HepG2 (cell line): ENCODE results near the gene ERFL. TPM values are rescaled to one million over a fixed set of nuclear protein-coding genes. Genes with fewer than 3 reads are reported as not detected.

Experiments
- ATF5 ChIP-seq: sonication (generic); formaldehyde crosslinking; IDR thresholded peaks from 2 replicates; pipeline ENCODE4 v1.4.0; 2020; ENCODE audit warnings: mild to moderate bottlenecking, low read depth, missing genetic modification reagents
- BCLAF1 ChIP-seq: fragments of 450-650 bp; IDR thresholded peaks from 2 replicates; pipeline ENCODE4 v1.6.1; 2017; ENCODE audit warnings: mild to moderate bottlenecking
- EED ChIP-seq: sonication (generic); formaldehyde crosslinking; IDR thresholded peaks from 2 replicates; pipeline ENCODE4 v1.5.0; 2020; ENCODE audit warnings: mild to moderate bottlenecking, missing genetic modification reagents
- FOXO1 ChIP-seq: sonication (generic); formaldehyde crosslinking; IDR thresholded peaks from 2 replicates; pipeline ENCODE4 v1.4.0; 2020; ENCODE audit warnings: missing genetic modification reagents
- MEIS1 ChIP-seq: sonication (generic); formaldehyde crosslinking; IDR thresholded peaks from 2 replicates; pipeline ENCODE4 v1.9.0; 2021; ENCODE audit warnings: mild to moderate bottlenecking, missing genetic modification reagents, moderate library complexity, borderline replicate concordance
- PCBP2 ChIP-seq: fragments of 200-400 bp; formaldehyde crosslinking; optimal IDR thresholded peaks from 2 replicates; pipeline ENCODE3; 2018; ENCODE audit warnings: low read length, low read depth; ENCODE audit not compliant: poor library complexity, severe bottlenecking
- PHB2 ChIP-seq: fragments of 450-650 bp; IDR thresholded peaks from 2 replicates; pipeline ENCODE4 v1.6.1; 2018; ENCODE audit not compliant: partially characterized antibody
- RELA ChIP-seq: sonication (generic); formaldehyde crosslinking; IDR thresholded peaks from 2 replicates; pipeline ENCODE4 v1.4.0; 2020; ENCODE audit warnings: missing genetic modification reagents
- ZBTB26 ChIP-seq: IDR thresholded peaks from 2 replicates; pipeline ENCODE4 v1.6.1; 2016; ENCODE audit warnings: missing compliant biosample characterization, missing genetic modification reagents, borderline replicate concordance
- ZBTB38 ChIP-seq: sonication (generic); formaldehyde crosslinking; IDR thresholded peaks from 2 replicates; pipeline ENCODE4 v1.5.1; 2020; ENCODE audit warnings: mild to moderate bottlenecking, missing genetic modification reagents
- ZBTB49 ChIP-seq: sonication (generic); formaldehyde crosslinking; IDR thresholded peaks from 2 replicates; pipeline ENCODE4 v1.4.0; 2020; ENCODE audit warnings: missing genetic modification reagents, borderline replicate concordance
- ZNF496 ChIP-seq: sonication (generic); formaldehyde crosslinking; IDR thresholded peaks from 2 replicates; pipeline ENCODE4 v1.8.1; 2023; ENCODE audit warnings: mild to moderate bottlenecking, moderate library complexity, missing genetic modification reagents; ENCODE audit not compliant: insufficient replicate concordance
- ZNF556 ChIP-seq: sonication (generic); formaldehyde crosslinking; IDR thresholded peaks from 2 replicates; pipeline ENCODE4 v1.4.0; 2020; ENCODE audit warnings: mild to moderate bottlenecking, missing genetic modification reagents, borderline replicate concordance
- ZNF580 ChIP-seq: IDR thresholded peaks from 2 replicates; pipeline ENCODE4 v1.6.1; 2016; ENCODE audit warnings: low read depth, borderline replicate concordance
- ZNF607 ChIP-seq: sonication (generic); formaldehyde crosslinking; IDR thresholded peaks from 2 replicates; pipeline ENCODE4 v1.5.1; 2020; ENCODE audit warnings: missing genetic modification reagents, mild to moderate bottlenecking, borderline replicate concordance
- ZNF615 ChIP-seq: sonication (generic); formaldehyde crosslinking; IDR thresholded peaks from 2 replicates; pipeline ENCODE4 v1.5.0; 2020; ENCODE audit warnings: mild to moderate bottlenecking, missing genetic modification reagents, borderline replicate concordance
- ZNF75D ChIP-seq: sonication (generic); formaldehyde crosslinking; IDR thresholded peaks from 2 replicates; pipeline ENCODE4 v1.8.1; 2023; ENCODE audit warnings: missing genetic modification reagents, mild to moderate bottlenecking, borderline replicate concordance
- ZSCAN20 ChIP-seq: sonication (generic); formaldehyde crosslinking; IDR thresholded peaks from 2 replicates; pipeline ENCODE4 v1.4.0; 2020; ENCODE audit warnings: missing genetic modification reagents, mild to moderate bottlenecking, borderline replicate concordance
- ZUFSP ChIP-seq: sonication (generic); formaldehyde crosslinking; IDR thresholded peaks from 2 replicates; pipeline ENCODE4 v1.9.0; 2021; ENCODE audit warnings: missing genetic modification reagents, mild to moderate bottlenecking, borderline replicate concordance
- polyA plus RNA-seq, 8 experiments: library from polyadenylated mRNA; depleted of rRNA in 3 of 8; stranded (reverse) in 7 of 8; unstranded in 1 of 8; fragments of >200 nt; fragmentation: Illumina TruSeq in 4 of 8; extraction: Trizol in 4 of 8; gene quantifications; 2 replicates each; pipeline versions ENCODE4 v1.2.1 to v1.2.3, GENCODE V29; 2011 to 2016; ENCODE audit warnings: low read depth in 4 of 8, missing spikeins in 1 of 8, mixed read lengths in 1 of 8; ENCODE audit not compliant: insufficient read depth in 1 of 8
- total RNA-seq, 5 experiments: library from RNA; depleted of rRNA; stranded (reverse); fragments of >200 nt; fragmentation: Illumina TruSeq; extraction: Trizol; gene quantifications; 2 replicates each; pipeline ENCODE4 v1.2.3, GENCODE V29; 2016; ENCODE audit warnings: low read depth in 1 of 5

The ERFL gene
- total and polyA plus RNA-seq, 2 of the 13 experiments (the other 11 are each of a cell fraction or from before 2014, with no cell fraction given), result not detected

- TF ChIP-seq ZNF496 (CRISPR knock-in tag), result no peak
- TF ChIP-seq BCLAF1, result no peak
- TF ChIP-seq PHB2, result no peak
- no peak for TF ChIP-seq ZBTB26 (CRISPR knock-in tag)
- no peak for TF ChIP-seq MEIS1 (CRISPR knock-in tag)
- peak; percentile 80 for TF ChIP-seq FOXO1 (CRISPR knock-in tag)
- no peak for TF ChIP-seq PCBP2
- no peak for TF ChIP-seq ZBTB38 (CRISPR knock-in tag)
- no peak for TF ChIP-seq ZUFSP (CRISPR knock-in tag)
- TF ChIP-seq ZNF75D (CRISPR knock-in tag), result no peak
- TF ChIP-seq ZNF580 (CRISPR knock-in tag), result 0 out of 2 replicates have a peak, but pooled peaks have one; percentile 27
- TF ChIP-seq ZSCAN20 (CRISPR knock-in tag), result no peak
- TF ChIP-seq ZNF556 (CRISPR knock-in tag), result 0 out of 2 replicates have a peak, but pooled peaks have one; percentile 31
- no peak for TF ChIP-seq ZBTB49 (CRISPR knock-in tag)
- TF ChIP-seq ZNF607 (CRISPR knock-in tag), result no peak
- no peak for TF ChIP-seq ZNF615
- no peak for TF ChIP-seq EED
- TF ChIP-seq RELA (CRISPR knock-in tag), result no peak
- TF ChIP-seq ATF5 (CRISPR knock-in tag), result no peak
Observed at GRCh38 chr19:41904118-41904870, 24.0 kb downstream of the ERFL start (continued).
